H9 (cell line): ENCODE results near the gene SNAI3. TPM values are rescaled to one million over a fixed set of nuclear protein-coding genes. Genes with fewer than 3 reads are reported as not detected.

Source experiments
- DNase-seq: peaks from one replicate; pipeline ENCODE4 v3.0.0-alpha.2; 2017
- H2AFZ ChIP-seq: one replicate; pipeline ENCODE4 v1.6.1; 2013; ENCODE audit warnings: mild to moderate bottlenecking, low read length, control low read depth, moderate library complexity
- H2AK5ac ChIP-seq: 2 replicates; pipeline ENCODE4 v1.6.1; 2013; ENCODE audit warnings: low read length, control low read depth, mixed read lengths; ENCODE audit not compliant: insufficient read length
- H2BK120ac ChIP-seq: one replicate; pipeline ENCODE4 v1.6.1; 2013; ENCODE audit warnings: low read depth, mild to moderate bottlenecking, low read length, control low read depth, inconsistent platforms; ENCODE audit not compliant: poor library complexity, severe bottlenecking
- H2BK12ac ChIP-seq: 2 replicates; pipeline ENCODE4 v1.6.1; 2013; ENCODE audit warnings: low read length, control low read depth, mixed read lengths, low read depth; ENCODE audit not compliant: insufficient read length
- H2BK15ac ChIP-seq: 2 replicates; pipeline ENCODE4 v1.6.1; 2013; ENCODE audit warnings: low read depth, low read length, control low read depth
- H2BK20ac ChIP-seq: one replicate; pipeline ENCODE4 v1.6.1; 2013; ENCODE audit warnings: low read depth, mild to moderate bottlenecking, low read length, control low read depth, inconsistent platforms; ENCODE audit not compliant: poor library complexity, severe bottlenecking
- H2BK5ac ChIP-seq: 2 replicates; pipeline ENCODE4 v1.6.1; 2013; ENCODE audit warnings: low read length, control low read depth, mixed read lengths; ENCODE audit not compliant: insufficient read length
- H3K14ac ChIP-seq: 2 replicates; pipeline ENCODE4 v1.6.1; 2013; ENCODE audit warnings: low read length, control low read depth; ENCODE audit not compliant: insufficient read depth
- H3K18ac ChIP-seq: 2 replicates; pipeline ENCODE4 v1.6.1; 2013; ENCODE audit warnings: low read depth, mild to moderate bottlenecking, mixed read lengths, low read length, control low read depth; ENCODE audit not compliant: insufficient read length
- H3K23ac ChIP-seq: 2 replicates; pipeline ENCODE4 v1.6.1; 2013; ENCODE audit warnings: low read length, control low read depth, mixed read lengths, low read depth; ENCODE audit not compliant: insufficient read length
- H3K23me2 ChIP-seq: 2 replicates; pipeline ENCODE4 v1.6.1; 2013; ENCODE audit warnings: low read depth, mild to moderate bottlenecking, mixed read lengths, low read length, control low read depth; ENCODE audit not compliant: insufficient read length, poor library complexity, severe bottlenecking
- H3K27ac ChIP-seq: 2 replicates; pipeline ENCODE4 v1.5.1; 2013; ENCODE audit warnings: low read length, control low read depth, mixed read lengths, low read depth; ENCODE audit not compliant: insufficient read length
- H3K27me3 ChIP-seq: 2 replicates; pipeline ENCODE4 v1.6.1; 2013; ENCODE audit warnings: low read length, control low read depth, inconsistent platforms; ENCODE audit not compliant: insufficient read depth
- H3K4ac ChIP-seq: 2 replicates; pipeline ENCODE4 v1.6.1; 2013; ENCODE audit warnings: low read depth, mild to moderate bottlenecking, control low read depth, inconsistent platforms, low read length, moderate library complexity
- H3K4me1 ChIP-seq: 2 replicates; pipeline ENCODE4 v1.6.1; 2013; ENCODE audit warnings: low read length, control low read depth, inconsistent platforms; ENCODE audit not compliant: insufficient read depth
- H3K4me2 ChIP-seq: 2 replicates; pipeline ENCODE4 v1.6.1; 2013; ENCODE audit warnings: low read length, control low read depth, mixed read lengths; ENCODE audit not compliant: insufficient read length, insufficient read depth
- H3K56ac ChIP-seq: 2 replicates; pipeline ENCODE4 v1.6.1; 2013; ENCODE audit warnings: low read depth, mild to moderate bottlenecking, mixed read lengths, low read length, control low read depth; ENCODE audit not compliant: insufficient read length
- H3K79me1 ChIP-seq: 2 replicates; pipeline ENCODE4 v1.6.1; 2013; ENCODE audit warnings: low read depth, mild to moderate bottlenecking, moderate library complexity, low read length, control low read depth, inconsistent platforms; ENCODE audit not compliant: insufficient read depth, poor library complexity, severe bottlenecking
- H3K79me2 ChIP-seq: 2 replicates; pipeline ENCODE4 v1.6.1; 2013; ENCODE audit warnings: low read length, control low read depth, inconsistent platforms; ENCODE audit not compliant: insufficient read depth
- H3K9ac ChIP-seq: 2 replicates; pipeline ENCODE4 v1.6.1; 2013; ENCODE audit warnings: low read length, control low read depth, mixed read lengths; ENCODE audit not compliant: insufficient read length; ENCODE audit errors: extremely low read depth
- H3K9me3 ChIP-seq: one replicate; pipeline ENCODE4 v1.6.1; 2013; ENCODE audit warnings: low read depth, low read length, inconsistent platforms; ENCODE audit not compliant: control insufficient read depth
- H3T11ph ChIP-seq: one replicate; pipeline ENCODE4 v1.6.1; 2013; ENCODE audit warnings: mild to moderate bottlenecking, low read length, control low read depth, inconsistent platforms
- H4K20me1 ChIP-seq: one replicate; pipeline ENCODE4 v1.6.1; 2013; ENCODE audit not compliant: control insufficient read depth, insufficient read length, insufficient read depth
- H4K5ac ChIP-seq: 2 replicates; pipeline ENCODE4 v1.6.1; 2013; ENCODE audit warnings: low read depth, mild to moderate bottlenecking, mixed read lengths, low read length, control low read depth; ENCODE audit not compliant: insufficient read length
- H4K8ac ChIP-seq: replicated peaks from 2 replicates; pipeline ENCODE4 v1.6.1; 2013; ENCODE audit warnings: low read length, control low read depth, mixed read lengths, low read depth; ENCODE audit not compliant: insufficient read length
- H4K91ac ChIP-seq: 2 replicates; pipeline ENCODE4 v1.6.1; 2013; ENCODE audit warnings: low read depth, mild to moderate bottlenecking, moderate library complexity, mixed read lengths, low read length, control low read depth; ENCODE audit not compliant: insufficient read length
- H3K27ac Mint-ChIP-seq, 3 experiments: 2 replicates in 2 of 3; 3 replicates in 1 of 3; pipeline ENCODE4 v1.8.0; 2020 to 2021; ENCODE audit warnings: mixed read lengths in 3 of 3, mild to moderate bottlenecking in 1 of 3, moderate library complexity in 1 of 3
- H3K27me3 Mint-ChIP-seq: 2 replicates; pipeline ENCODE4 v1.8.0; 2021; ENCODE audit warnings: low read depth, mild to moderate bottlenecking, moderate library complexity, mixed read lengths
- H3K36me3 Mint-ChIP-seq, 3 experiments: 2 replicates in 2 of 3; 3 replicates in 1 of 3; pipeline ENCODE4 v1.8.0; 2020 to 2021; ENCODE audit warnings: low read depth in 3 of 3, mixed read lengths in 3 of 3; ENCODE audit not compliant: insufficient read depth in 1 of 3
- H3K4me1 Mint-ChIP-seq, 2 experiments: 2 replicates each; pipeline ENCODE4 v1.8.0; 2020; ENCODE audit warnings: mixed read lengths in 2 of 2
- H3K4me3 Mint-ChIP-seq, 2 experiments: 2 replicates in 1 of 2; 3 replicates in 1 of 2; pipeline ENCODE4 v1.8.0; 2020 to 2021; ENCODE audit warnings: mild to moderate bottlenecking in 2 of 2, mixed read lengths in 2 of 2, moderate library complexity in 1 of 2
- H3K9me3 Mint-ChIP-seq, 2 experiments: 2 replicates in 1 of 2; 3 replicates in 1 of 2; pipeline ENCODE4 v1.8.0; 2020; ENCODE audit warnings: mild to moderate bottlenecking in 2 of 2, mixed read lengths in 2 of 2, moderate library complexity in 1 of 2
- CTCF ChIP-seq: fragments of 200-600 bp; sonication (generic); conservative IDR thresholded peaks from 3 replicates; pipeline ENCODE4 v1.8.0; 2021; ENCODE audit warnings: antibody characterized with exemption, mild to moderate bottlenecking
- WGBS: extraction: QIAGEN DNeasy Blood & Tissue Kit; methylation state at CpG from one replicate; pipeline ENCODE4 v1.1.7; 2013; ENCODE audit warnings: missing lambda C conversion rate, low lambda C conversion rate, mixed read lengths; ENCODE audit not compliant: insufficient read length; ENCODE audit errors: extremely low coverage; 5-methylcytosine and 5-hydroxymethylcytosine counted together
- total RNA-seq: library from RNA; stranded (reverse); gene quantifications from 2 replicates; pipeline ENCODE4 v1.2.1, GENCODE V29; 2021

Gene SNAI3
- total RNA-seq, 1 experiment from 2014 or later, result 3.2 TPM

- H2BK120ac ChIP-seq, result no peak overlapping the region
- H2BK20ac ChIP-seq, result no peak overlapping the region
- H3K23ac ChIP-seq, result no peak overlapping the region
- no peaks in the 10 kb centered on the region for H3K4me1 Mint-ChIP-seq
- no peak for DNase-seq
- no peak overlapping the region for H3K27ac Mint-ChIP-seq
- no peak overlapping the region for H2AFZ ChIP-seq
- no peak for TF ChIP-seq CTCF
- H3K4ac ChIP-seq, result no peak overlapping the region
- H3K36me3 Mint-ChIP-seq, result peaks cover 9 to 21% (median 15%) of the 10 kb centered on the region in 3 experiments; a peak in 6 of 7 replicates
- no peak overlapping the region for H3K56ac ChIP-seq
- no peak overlapping the region for H3K9ac ChIP-seq
- H3K27ac ChIP-seq, result no peak overlapping the region
- H4K20me1 ChIP-seq, result no peaks in the 10 kb centered on the region
- H3K9me3 ChIP-seq, result no peaks in the 10 kb centered on the region
- no peak overlapping the region for H2AK5ac ChIP-seq
- H3K79me1 ChIP-seq, result no peaks in the 10 kb centered on the region
- H3K4me2 ChIP-seq, result no peak overlapping the region
- H3K27me3 Mint-ChIP-seq, result no peaks in the 10 kb centered on the region; the same call in 1 of the 2 replicates
- H2BK5ac ChIP-seq, result no peak overlapping the region
- H3T11ph ChIP-seq, result no peak overlapping the region
- no peak overlapping the region for H2BK15ac ChIP-seq
- H3K4me3 Mint-ChIP-seq, result no peak overlapping the region
- no peak overlapping the region for H4K8ac ChIP-seq
- H3K23me2 ChIP-seq, result no peaks in the 10 kb centered on the region
- WGBS, result no CpG with 5 or more reads among the region's 31 CpGs
- H3K18ac ChIP-seq, result no peak overlapping the region
- H3K9me3 Mint-ChIP-seq, result no peaks in the 10 kb centered on the region
- no peak overlapping the region for H4K91ac ChIP-seq
- no peaks in the 10 kb centered on the region for H3K4me1 ChIP-seq
- no peak overlapping the region for H4K5ac ChIP-seq
- no peak overlapping the region for H2BK12ac ChIP-seq
- no peaks in the 10 kb centered on the region for H3K79me2 ChIP-seq
- no peaks in the 10 kb centered on the region for H3K27me3 ChIP-seq
- no peak overlapping the region for H3K14ac ChIP-seq
Measured at GRCh38 chr16:88724855-88725555, 38.7 kb upstream of the SNAI3 start.
